ENCODE results near the gene LYVE1.

- TF ChIP-seq, protein P1, sequence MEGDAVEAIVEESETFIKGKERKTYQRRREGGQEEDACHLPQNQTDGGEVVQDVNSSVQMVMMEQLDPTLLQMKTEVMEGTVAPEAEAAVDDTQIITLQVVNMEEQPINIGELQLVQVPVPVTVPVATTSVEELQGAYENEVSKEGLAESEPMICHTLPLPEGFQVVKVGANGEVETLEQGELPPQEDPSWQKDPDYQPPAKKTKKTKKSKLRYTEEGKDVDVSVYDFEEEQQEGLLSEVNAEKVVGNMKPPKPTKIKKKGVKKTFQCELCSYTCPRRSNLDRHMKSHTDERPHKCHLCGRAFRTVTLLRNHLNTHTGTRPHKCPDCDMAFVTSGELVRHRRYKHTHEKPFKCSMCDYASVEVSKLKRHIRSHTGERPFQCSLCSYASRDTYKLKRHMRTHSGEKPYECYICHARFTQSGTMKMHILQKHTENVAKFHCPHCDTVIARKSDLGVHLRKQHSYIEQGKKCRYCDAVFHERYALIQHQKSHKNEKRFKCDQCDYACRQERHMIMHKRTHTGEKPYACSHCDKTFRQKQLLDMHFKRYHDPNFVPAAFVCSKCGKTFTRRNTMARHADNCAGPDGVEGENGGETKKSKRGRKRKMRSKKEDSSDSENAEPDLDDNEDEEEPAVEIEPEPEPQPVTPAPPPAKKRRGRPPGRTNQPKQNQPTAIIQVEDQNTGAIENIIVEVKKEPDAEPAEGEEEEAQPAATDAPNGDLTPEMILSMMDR (IDR thresholded peaks at IDR 0.05; ENCODE audit: insufficient read depth, low read depth, low read length) = no peak
- no peak for TF ChIP-seq EZH2 (IDR thresholded peaks at IDR 0.05; ENCODE audit: insufficient read depth, low read length)
Observed at GRCh38 chr11:10599388-10600175, 31.1 kb upstream of the LYVE1 start.

All from astrocyte (in vitro differentiated cells and primary cell).